Peyer's patch (tissue), 4 donors: ENCODE measurements around the gene LRP4.

Source experiments
- CTCF ChIP-seq, 6 experiments: fragments of 450-650 bp in 4 of 6; fragments of 200-600 bp in 2 of 6; sonication (generic) in 1 of 6; IDR thresholded peaks; one replicate each; pipeline ENCODE4 v1.5.1; 2017 to 2019; ENCODE audit warnings: antibody characterized with exemption in 6 of 6, mild to moderate bottlenecking in 3 of 6, moderate library complexity in 1 of 6
- POLR2A ChIP-seq, 2 donors: fragments of 450-650 bp; IDR thresholded peaks; one replicate each; pipeline ENCODE4 v1.5.1; 2017; ENCODE audit warnings: antibody characterized with exemption in 2 of 2, mild to moderate bottlenecking in 2 of 2, moderate library complexity in 2 of 2

DNA sequence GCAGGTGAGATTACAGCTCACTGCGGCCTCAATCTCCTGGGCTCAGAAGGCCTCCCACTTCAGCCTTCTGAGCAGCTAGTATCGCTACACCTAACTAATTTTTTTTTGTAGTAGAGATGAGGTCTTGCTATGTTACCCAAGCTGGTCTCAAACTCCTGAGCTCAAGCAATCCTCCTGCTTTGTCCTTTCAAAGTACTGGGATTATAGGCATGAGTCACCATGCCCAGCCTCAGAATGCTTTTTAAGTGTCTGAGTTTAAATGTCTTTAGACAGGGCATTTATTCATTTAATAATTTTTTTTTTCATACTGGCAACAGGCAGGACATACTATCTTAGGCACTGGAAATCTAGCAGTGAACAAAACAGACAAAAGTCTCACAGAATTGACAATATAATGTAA, 27.7 kb downstream of the LRP4 start:
- TF ChIP-seq POLR2A (IDR thresholded peaks at IDR 0.05) (no peak), CTCF (IDR thresholded peaks at IDR 0.05) (no peak)
